ENCODE data around the gene AKR1C1.

DNA sequence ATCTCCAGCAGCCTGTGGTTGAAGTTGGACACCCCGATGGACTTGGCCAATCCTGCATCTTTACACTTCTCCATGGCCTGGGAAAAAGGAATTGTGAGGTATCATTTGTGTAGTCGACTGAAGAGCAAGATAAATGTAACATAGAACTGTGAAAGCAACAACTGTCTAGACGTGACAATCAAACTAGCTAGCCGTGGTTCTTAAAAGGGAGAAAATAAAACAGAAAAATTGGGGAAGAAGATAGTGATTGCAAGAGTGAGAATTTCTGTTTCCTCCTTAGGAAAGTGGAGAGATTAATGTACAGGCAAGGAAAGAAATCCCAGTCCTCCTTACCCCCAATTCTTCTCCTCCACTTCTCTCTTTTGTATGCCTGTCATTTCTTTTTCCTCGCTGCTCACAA lies 35.5 kb downstream of the AKR1C1 start:
- TF ChIP-seq, protein P1, sequence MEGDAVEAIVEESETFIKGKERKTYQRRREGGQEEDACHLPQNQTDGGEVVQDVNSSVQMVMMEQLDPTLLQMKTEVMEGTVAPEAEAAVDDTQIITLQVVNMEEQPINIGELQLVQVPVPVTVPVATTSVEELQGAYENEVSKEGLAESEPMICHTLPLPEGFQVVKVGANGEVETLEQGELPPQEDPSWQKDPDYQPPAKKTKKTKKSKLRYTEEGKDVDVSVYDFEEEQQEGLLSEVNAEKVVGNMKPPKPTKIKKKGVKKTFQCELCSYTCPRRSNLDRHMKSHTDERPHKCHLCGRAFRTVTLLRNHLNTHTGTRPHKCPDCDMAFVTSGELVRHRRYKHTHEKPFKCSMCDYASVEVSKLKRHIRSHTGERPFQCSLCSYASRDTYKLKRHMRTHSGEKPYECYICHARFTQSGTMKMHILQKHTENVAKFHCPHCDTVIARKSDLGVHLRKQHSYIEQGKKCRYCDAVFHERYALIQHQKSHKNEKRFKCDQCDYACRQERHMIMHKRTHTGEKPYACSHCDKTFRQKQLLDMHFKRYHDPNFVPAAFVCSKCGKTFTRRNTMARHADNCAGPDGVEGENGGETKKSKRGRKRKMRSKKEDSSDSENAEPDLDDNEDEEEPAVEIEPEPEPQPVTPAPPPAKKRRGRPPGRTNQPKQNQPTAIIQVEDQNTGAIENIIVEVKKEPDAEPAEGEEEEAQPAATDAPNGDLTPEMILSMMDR (IDR thresholded peaks at IDR 0.05): no peak
- TF ChIP-seq POLR2AphosphoS5 (IDR thresholded peaks at IDR 0.05) (no peak), POLR2A (IDR thresholded peaks at IDR 0.05) (no peak)
